ENCODE data around the gene ARPP21.

ARPP21 gene

GRCh38 chr3:35737527-35737926 is 98.2 kb downstream of the ARPP21 start:
- H3K27me3 ChIP-seq = no peaks in the 10 kb centered on the region
- no peaks in the 10 kb centered on the region for H3K9me3 ChIP-seq
- H3K36me3 ChIP-seq = no peaks in the 10 kb centered on the region
- no peak overlapping the region for H3K27ac ChIP-seq
- no peak for TF ChIP-seq CTCF (IDR thresholded peaks at IDR 0.05)
- no peak overlapping the region for H3K4me3 ChIP-seq (ENCODE audit: low read depth in 1 of 2, low read length in 1 of 2)
- no peaks in the 10 kb centered on the region for H3K4me1 ChIP-seq (ENCODE audit: control insufficient read depth in 1 of 2, insufficient read depth in 1 of 2, low read depth in 1 of 2, low read length in 1 of 2)

GRCh38 chr3:35737934-35738706 is 98.8 kb downstream of the ARPP21 start:
- no peak for TF ChIP-seq CTCF (IDR thresholded peaks at IDR 0.05)

GRCh38 chr3:35739181-35739809 is 100.0 kb downstream of the ARPP21 start:
- Histone ChIP-seq H3K9me3 (no peaks in the 10 kb centered on the region), H3K4me3 (ENCODE audit: low read depth in 1 of 2, low read length in 1 of 2) (no peak overlapping the region), H3K27me3 (no peaks in the 10 kb centered on the region), H3K4me1 (ENCODE audit: control insufficient read depth in 1 of 2, insufficient read depth in 1 of 2, low read depth in 1 of 2, low read length in 1 of 2) (no peaks in the 10 kb centered on the region), H3K27ac (no peak overlapping the region), H3K36me3 (no peaks in the 10 kb centered on the region)
- no peak for TF ChIP-seq CTCF (IDR thresholded peaks at IDR 0.05)

More at GRCh38 chr3:35737934-35738706, 98.8 kb downstream of the ARPP21 start:
- Histone ChIP-seq H3K9me3 (no peaks in the 10 kb centered on the region), H3K27ac (no peak overlapping the region), H3K4me3 (ENCODE audit: low read depth in 1 of 2, low read length in 1 of 2) (no peak overlapping the region), H3K4me1 (ENCODE audit: control insufficient read depth in 1 of 2, insufficient read depth in 1 of 2, low read depth in 1 of 2, low read length in 1 of 2) (no peaks in the 10 kb centered on the region), H3K27me3 (no peaks in the 10 kb centered on the region), H3K36me3 (no peaks in the 10 kb centered on the region)

- no peak for TF ChIP-seq CTCF (IDR thresholded peaks at IDR 0.05)
- Histone ChIP-seq H3K36me3 (no peaks in the 10 kb centered on the region), H3K4me3 (ENCODE audit: low read depth in 1 of 2, low read length in 1 of 2) (no peak overlapping the region), H3K27me3 (no peaks in the 10 kb centered on the region), H3K4me1 (ENCODE audit: control insufficient read depth in 1 of 2, insufficient read depth in 1 of 2, low read depth in 1 of 2, low read length in 1 of 2) (no peaks in the 10 kb centered on the region), H3K27ac (no peak overlapping the region), H3K9me3 (no peaks in the 10 kb centered on the region)
Measured at GRCh38 chr3:35739964-35740527, 100.7 kb downstream of the ARPP21 start.

GRCh38 chr3:35743218-35743617 is 103.9 kb downstream of the ARPP21 start:
- Histone ChIP-seq H3K4me3 (ENCODE audit: low read depth in 1 of 2, low read length in 1 of 2) (no peak overlapping the region), H3K27me3 (no peaks in the 10 kb centered on the region), H3K9me3 (no peaks in the 10 kb centered on the region), H3K36me3 (no peaks in the 10 kb centered on the region), H3K27ac (no peak overlapping the region), H3K4me1 (ENCODE audit: control insufficient read depth in 1 of 2, insufficient read depth in 1 of 2, low read depth in 1 of 2, low read length in 1 of 2) (peaks cover 0 to 5% of the 10 kb centered on the region in 2 experiments)
- no peak for TF ChIP-seq CTCF (IDR thresholded peaks at IDR 0.05)

Data from neutrophil (primary cell).